ENCODE results near the gene MBP. TPM values are rescaled to one million over a fixed set of nuclear protein-coding genes. Genes with fewer than 3 reads are reported as not detected.

The MBP gene
- total RNA-seq, 1 experiment from 2014 or later = 88.8 TPM

DNA sequence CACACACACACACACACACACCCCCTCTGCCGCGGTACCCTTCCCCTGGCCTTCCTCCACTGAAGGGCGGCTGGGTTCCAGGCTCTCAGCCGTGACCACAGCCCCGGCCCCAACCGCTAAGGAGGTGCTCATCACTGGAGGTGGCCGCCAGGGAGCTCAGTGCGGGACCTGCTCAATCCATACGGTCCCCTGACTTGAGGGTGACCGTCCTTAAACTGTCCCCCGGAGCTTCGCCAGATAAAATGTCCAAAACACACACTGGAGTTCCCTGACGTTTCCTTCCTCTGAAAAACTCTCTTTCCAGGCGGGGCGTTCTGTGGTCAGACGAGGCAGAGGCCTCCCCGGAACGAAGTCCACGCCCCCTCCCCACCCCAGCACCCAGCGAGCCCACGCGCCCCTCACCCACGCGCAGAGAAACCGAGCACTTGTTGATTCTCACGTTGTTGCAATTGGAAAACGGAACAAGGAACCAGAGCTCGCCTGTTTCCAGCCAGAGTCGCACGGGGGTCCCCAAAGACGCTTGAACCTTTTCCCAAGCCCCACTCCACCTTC lies 1.4 kb downstream of the MBP start:
- CTCF ChIA-PET = no interaction called here
- in situ Hi-C loops (cut with HindIII; ENCODE audit: low pct_unique_long_range_greater_than_20kb, low sequenced_read_pairs) (no loop called here), intact Hi-C loops (cut with micrococcal nuclease; ENCODE audit: unreplicated experiment) (no loop called here)
- no peaks in the 10 kb centered on the region for H3K36me3 ChIP-seq (ENCODE audit: control insufficient read depth, insufficient read depth, low read length)
- H3K4me3 ChIP-seq (ENCODE audit: low read depth in 2 of 2, low read length in 2 of 2) = peak overlapping the region; percentile 77 to 86
- POLR2A ChIA-PET = interaction anchor here (0.6 to 1.5 kb wide), 6 partner anchors 8 to 74 kb away, joined by 3 to 15 read pairs (median 4); no protein-coding TSS in a partner anchor
- no peak for ATAC-seq
- H3K9me3 ChIP-seq (ENCODE audit: control insufficient read depth, insufficient read depth, low read depth, low read length) = no peaks in the 10 kb centered on the region
- BruUV-seq (replicated peaks) = no TSS peak
- H3K27ac ChIP-seq (ENCODE audit: low read length) = peak overlapping the region; percentile 97
- no peaks in the 10 kb centered on the region for H3K27me3 ChIP-seq (ENCODE audit: control insufficient read depth, insufficient read depth, low read length)
- no peak for DNase-seq (ENCODE audit: low read depth, low spot score)
- TF ChIP-seq, protein P1, sequence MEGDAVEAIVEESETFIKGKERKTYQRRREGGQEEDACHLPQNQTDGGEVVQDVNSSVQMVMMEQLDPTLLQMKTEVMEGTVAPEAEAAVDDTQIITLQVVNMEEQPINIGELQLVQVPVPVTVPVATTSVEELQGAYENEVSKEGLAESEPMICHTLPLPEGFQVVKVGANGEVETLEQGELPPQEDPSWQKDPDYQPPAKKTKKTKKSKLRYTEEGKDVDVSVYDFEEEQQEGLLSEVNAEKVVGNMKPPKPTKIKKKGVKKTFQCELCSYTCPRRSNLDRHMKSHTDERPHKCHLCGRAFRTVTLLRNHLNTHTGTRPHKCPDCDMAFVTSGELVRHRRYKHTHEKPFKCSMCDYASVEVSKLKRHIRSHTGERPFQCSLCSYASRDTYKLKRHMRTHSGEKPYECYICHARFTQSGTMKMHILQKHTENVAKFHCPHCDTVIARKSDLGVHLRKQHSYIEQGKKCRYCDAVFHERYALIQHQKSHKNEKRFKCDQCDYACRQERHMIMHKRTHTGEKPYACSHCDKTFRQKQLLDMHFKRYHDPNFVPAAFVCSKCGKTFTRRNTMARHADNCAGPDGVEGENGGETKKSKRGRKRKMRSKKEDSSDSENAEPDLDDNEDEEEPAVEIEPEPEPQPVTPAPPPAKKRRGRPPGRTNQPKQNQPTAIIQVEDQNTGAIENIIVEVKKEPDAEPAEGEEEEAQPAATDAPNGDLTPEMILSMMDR (IDR thresholded peaks at IDR 0.05) = no peak
- no peak for TF ChIP-seq POLR2AphosphoS5 (IDR thresholded peaks at IDR 0.05; ENCODE audit: low read depth, low read length)
- TF ChIP-seq SIN3A (IDR thresholded peaks at IDR 0.05; ENCODE audit: borderline replicate concordance, insufficient read depth, low read depth, low read length) = no peak
- TF ChIP-seq TCF7L2 (IDR thresholded peaks at IDR 0.05; ENCODE audit: low read depth, low read length) = no peak
- no peak for TF ChIP-seq REST (IDR thresholded peaks at IDR 0.05; ENCODE audit: insufficient read depth in 1 of 2, low read depth in 2 of 2, low read length in 1 of 2)
- peaks cover 58% of the 10 kb centered on the region for H3K4me1 ChIP-seq (ENCODE audit: control insufficient read depth, insufficient read depth, low read length)

- H3K27me3 ChIP-seq (ENCODE audit: control insufficient read depth, insufficient read depth, low read length) = no peaks in the 10 kb centered on the region
- no peak for ATAC-seq
- TF ChIP-seq, protein P1 (IDR thresholded peaks at IDR 0.05) = no peak
- no peak for TF ChIP-seq TCF7L2 (IDR thresholded peaks at IDR 0.05; ENCODE audit: low read depth, low read length)
- no peak for TF ChIP-seq POLR2AphosphoS5 (IDR thresholded peaks at IDR 0.05; ENCODE audit: low read depth, low read length)
- 0 out of 2 replicates have a peak, but pooled peaks have one; percentile 20 for TF ChIP-seq SIN3A (IDR thresholded peaks at IDR 0.05; ENCODE audit: borderline replicate concordance, insufficient read depth, low read depth, low read length)
- no peak for TF ChIP-seq REST (IDR thresholded peaks at IDR 0.05; ENCODE audit: insufficient read depth in 1 of 2, low read depth in 2 of 2, low read length in 1 of 2)
- POLR2A ChIA-PET = interaction anchor here (0.6 to 1.5 kb wide), 10 partner anchors 8 to 443 kb away, joined by 3 to 13 read pairs (median 4); no protein-coding TSS in a partner anchor
- no peaks in the 10 kb centered on the region for H3K9me3 ChIP-seq (ENCODE audit: control insufficient read depth, insufficient read depth, low read depth, low read length)
- CTCF ChIA-PET = interaction anchor here (0.6 to 0.7 kb wide), 3 partner anchors 10 to 531 kb away, joined by 3 to 4 read pairs (median 3); no protein-coding TSS in a partner anchor
- in situ Hi-C loops (cut with HindIII; ENCODE audit: low pct_unique_long_range_greater_than_20kb, low sequenced_read_pairs) = no loop called here
- H3K27ac ChIP-seq (ENCODE audit: low read length) = peak overlapping the region; percentile 97
- DNase-seq (ENCODE audit: low read depth, low spot score) = no peak
- H3K36me3 ChIP-seq (ENCODE audit: control insufficient read depth, insufficient read depth, low read length) = no peaks in the 10 kb centered on the region
- intact Hi-C loops (cut with micrococcal nuclease; ENCODE audit: unreplicated experiment) = no loop called here
- H3K4me3 ChIP-seq (ENCODE audit: low read depth in 2 of 2, low read length in 2 of 2) = peak overlapping the region; percentile 77 to 86
- BruUV-seq (replicated peaks) = TSS peak; percentile 54
- H3K4me1 ChIP-seq (ENCODE audit: control insufficient read depth, insufficient read depth, low read length) = peaks cover 65% of the 10 kb centered on the region
These were observed 2.1 kb downstream of the MBP start for GRCh38 chr18:77130229-77131099.
